WTC11 (cell line): ENCODE measurements around the gene SART1. TPM values are rescaled to one million over a fixed set of nuclear protein-coding genes. Genes with fewer than 3 reads are reported as not detected.

Experiments used
- ATAC-seq: fragments of 200-7000 bp; cut with Tn5 transposase; 2 replicates; pipeline ENCODE4 v1.10.0; 2021; ENCODE audit warnings: mild to moderate bottlenecking, moderate library complexity
- CTCF ChIA-PET: fragments of 300-600 bp; sonication (Branson Sonifier 250); formaldehyde crosslinking; loops from one replicate; lab custom pipeline; 2021; ENCODE audit warnings: antibody characterized with exemption; lab: Charles Lee
- POLR2A ChIA-PET: fragments of 350-600 bp; sonication (Branson Sonifier 250); formaldehyde crosslinking; loops from one replicate; lab custom pipeline; 2021; ENCODE audit warnings: antibody characterized with exemption; lab: Charles Lee
- DNase-seq: peaks from one replicate; pipeline ENCODE4 v3.0.0; 2021; ENCODE audit warnings: low spot score
- H3K27ac Mint-ChIP-seq: 2 replicates; pipeline ENCODE4 v1.8.0; 2021; ENCODE audit warnings: mixed read lengths
- H3K27me3 Mint-ChIP-seq: 2 replicates; pipeline ENCODE4 v1.8.0; 2021; ENCODE audit warnings: low read depth, mild to moderate bottlenecking, moderate library complexity, mixed read lengths
- H3K36me3 Mint-ChIP-seq: 2 replicates; pipeline ENCODE4 v1.8.0; 2021; ENCODE audit warnings: mixed read lengths
- H3K4me1 Mint-ChIP-seq: 2 replicates; pipeline ENCODE4 v1.8.0; 2022; ENCODE audit warnings: mixed read lengths
- H3K4me3 Mint-ChIP-seq: 2 replicates; pipeline ENCODE4 v1.8.0; 2021; ENCODE audit warnings: mild to moderate bottlenecking, moderate library complexity, mixed read lengths
- H3K9me3 Mint-ChIP-seq: 2 replicates; pipeline ENCODE4 v1.8.0; 2021; ENCODE audit warnings: mixed read lengths
- ATF2 ChIP-seq: sonication (generic); formaldehyde crosslinking; IDR thresholded peaks from 2 replicates; pipeline ENCODE4 v1.8.1; 2022; ENCODE audit warnings: low read depth, missing genetic modification reagents, borderline replicate concordance
- CDX4 ChIP-seq: fragments of 250-450 bp; sonication (Bioruptor Pico); IDR thresholded peaks from 2 replicates; pipeline ENCODE4 v1.9.0; 2021; ENCODE audit warnings: moderate library complexity, mild to moderate bottlenecking, inconsistent platforms, borderline replicate concordance
- GTF2I ChIP-seq: fragments of 250-450 bp; sonication (Bioruptor Pico); conservative IDR thresholded peaks from 2 replicates; pipeline ENCODE4 v1.4.0; 2021; ENCODE audit warnings: mild to moderate bottlenecking
- SP1 ChIP-seq: sonication (generic); formaldehyde crosslinking; conservative IDR thresholded peaks from 2 replicates; pipeline ENCODE4 v1.8.1; 2022; ENCODE audit warnings: missing genetic modification reagents
- TP53 ChIP-seq: sonication (generic); formaldehyde crosslinking; IDR thresholded peaks from 2 replicates; pipeline ENCODE4 v1.8.1; 2023; ENCODE audit warnings: mild to moderate bottlenecking, missing genetic modification reagents
- ZBTB21 ChIP-seq: sonication (generic); formaldehyde crosslinking; IDR thresholded peaks from 2 replicates; pipeline ENCODE4 v1.8.1; 2023; ENCODE audit warnings: mild to moderate bottlenecking, missing genetic modification reagents, borderline replicate concordance
- ZNF121 ChIP-seq: sonication (generic); formaldehyde crosslinking; IDR thresholded peaks from 2 replicates; pipeline ENCODE4 v1.8.0; 2023; ENCODE audit warnings: missing genetic modification reagents
- ZNF317 ChIP-seq: sonication (generic); formaldehyde crosslinking; IDR thresholded peaks from 2 replicates; pipeline ENCODE4 v1.8.1; 2023; ENCODE audit warnings: low read depth, mild to moderate bottlenecking, moderate library complexity, missing genetic modification reagents, borderline replicate concordance
- ZNF416 ChIP-seq: fragments of 250-450 bp; sonication (Bioruptor Pico); IDR thresholded peaks from 2 replicates; pipeline ENCODE4 v1.9.0; 2021; ENCODE audit warnings: mild to moderate bottlenecking, inconsistent platforms
- ZNF423 ChIP-seq: fragments of 250-450 bp; sonication (Bioruptor Pico); IDR thresholded peaks from 2 replicates; pipeline ENCODE4 v2.1.2; 2022; ENCODE audit warnings: mild to moderate bottlenecking, moderate library complexity
- total RNA-seq: library from RNA; stranded (reverse); gene quantifications from 3 replicates; pipeline ENCODE4 v1.2.3, GENCODE V29; 2021
- TF ChIP-seq, protein P1 (sequence below): fragments of 250-450 bp; sonication (Bioruptor Pico); IDR thresholded peaks from 2 replicates; pipeline ENCODE4 v1.9.0; 2021; ENCODE audit warnings: mild to moderate bottlenecking
- TF ChIP-seq, protein P2 (sequence below): sonication (generic); formaldehyde crosslinking; IDR thresholded peaks from 2 replicates; pipeline ENCODE4 v1.8.1; 2023; ENCODE audit warnings: mild to moderate bottlenecking, missing genetic modification reagents

The SART1 gene
- total RNA-seq, 1 experiment from 2014 or later, result 57.0 TPM

DNA sequence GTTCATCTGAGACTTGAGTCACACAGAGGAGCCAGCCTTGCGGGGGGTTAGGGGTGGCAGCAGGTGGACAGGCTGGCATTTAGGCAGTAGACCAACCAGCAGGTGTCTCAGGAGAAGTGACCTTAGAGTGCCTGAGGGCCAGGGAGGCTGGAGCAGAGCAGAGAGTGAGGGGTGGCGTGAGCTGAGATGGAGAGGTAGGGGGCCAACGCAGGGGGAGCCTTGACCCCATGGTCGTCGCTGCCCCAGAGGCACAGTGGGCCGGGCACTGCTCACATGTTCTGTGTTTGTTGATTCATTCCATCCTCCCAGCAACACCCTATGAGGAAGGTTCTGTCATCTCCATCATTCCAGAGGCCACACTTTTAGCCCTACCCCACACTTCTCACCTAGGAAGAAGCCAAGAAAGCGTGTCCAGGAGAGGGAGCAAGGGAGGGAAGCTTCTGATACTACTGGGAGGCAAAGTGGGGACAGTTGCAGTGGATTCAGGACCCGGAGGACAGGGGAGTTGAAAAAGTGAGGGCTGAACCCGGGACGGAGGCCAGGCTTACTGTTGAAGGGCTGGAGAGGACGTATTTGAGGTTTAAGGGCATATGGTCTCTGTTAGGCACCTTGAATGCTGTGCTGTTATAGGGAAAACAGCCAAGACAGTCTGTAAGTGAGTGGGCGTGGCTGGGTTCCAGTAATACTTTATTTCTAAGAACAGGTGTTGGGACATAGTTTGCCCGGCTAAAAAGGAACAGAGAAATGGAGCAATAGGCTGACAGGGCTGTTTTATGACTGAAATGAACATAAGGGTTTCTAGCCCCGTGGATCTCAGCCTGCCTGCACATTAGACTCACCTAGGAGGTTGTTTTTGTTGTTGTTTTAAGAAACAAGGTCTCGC lies 7.3 kb downstream of the SART1 start:
- ATAC-seq (no peak), DNase-seq (no peak)
- peaks cover 5% of the 10 kb centered on the region; the same call in 1 of the 2 replicates for H3K4me1 Mint-ChIP-seq
- no peak for TF ChIP-seq ZNF416
- TF ChIP-seq ZBTB21 (CRISPR knock-in tag), result no peak
- TF ChIP-seq, protein P1, sequence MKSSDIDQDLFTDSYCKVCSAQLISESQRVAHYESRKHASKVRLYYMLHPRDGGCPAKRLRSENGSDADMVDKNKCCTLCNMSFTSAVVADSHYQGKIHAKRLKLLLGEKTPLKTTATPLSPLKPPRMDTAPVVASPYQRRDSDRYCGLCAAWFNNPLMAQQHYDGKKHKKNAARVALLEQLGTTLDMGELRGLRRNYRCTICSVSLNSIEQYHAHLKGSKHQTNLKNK (CRISPR knock-in tag), result no peak
- TF ChIP-seq ZNF423, result no peak
- no peak for TF ChIP-seq ZNF317 (CRISPR knock-in tag)
- no peaks in the 10 kb centered on the region for H3K27me3 Mint-ChIP-seq
- no peak overlapping the region; the same call in 1 of the 2 replicates for H3K27ac Mint-ChIP-seq
- no peaks in the 10 kb centered on the region for H3K9me3 Mint-ChIP-seq
- CTCF ChIA-PET, result interaction anchor here (0.6 to 2.1 kb wide), 2 partner anchors 19 to 84 kb away, joined by 3 to 7 read pairs; no protein-coding TSS in a partner anchor
- H3K4me3 Mint-ChIP-seq, result no peak overlapping the region
- H3K36me3 Mint-ChIP-seq, result peaks cover 73% of the 10 kb centered on the region
- POLR2A ChIA-PET, result interaction anchor here (2.7 kb wide), 1 partner anchor 109 kb away, joined by 6 read pairs; no protein-coding TSS in a partner anchor

- no peaks in the 10 kb centered on the region for H3K9me3 Mint-ChIP-seq
- POLR2A ChIA-PET, result no interaction called here
- ATAC-seq, result no peak
These were observed 10.6 kb downstream of the SART1 start for GRCh38 chr11:65972116-65972515.

DNA sequence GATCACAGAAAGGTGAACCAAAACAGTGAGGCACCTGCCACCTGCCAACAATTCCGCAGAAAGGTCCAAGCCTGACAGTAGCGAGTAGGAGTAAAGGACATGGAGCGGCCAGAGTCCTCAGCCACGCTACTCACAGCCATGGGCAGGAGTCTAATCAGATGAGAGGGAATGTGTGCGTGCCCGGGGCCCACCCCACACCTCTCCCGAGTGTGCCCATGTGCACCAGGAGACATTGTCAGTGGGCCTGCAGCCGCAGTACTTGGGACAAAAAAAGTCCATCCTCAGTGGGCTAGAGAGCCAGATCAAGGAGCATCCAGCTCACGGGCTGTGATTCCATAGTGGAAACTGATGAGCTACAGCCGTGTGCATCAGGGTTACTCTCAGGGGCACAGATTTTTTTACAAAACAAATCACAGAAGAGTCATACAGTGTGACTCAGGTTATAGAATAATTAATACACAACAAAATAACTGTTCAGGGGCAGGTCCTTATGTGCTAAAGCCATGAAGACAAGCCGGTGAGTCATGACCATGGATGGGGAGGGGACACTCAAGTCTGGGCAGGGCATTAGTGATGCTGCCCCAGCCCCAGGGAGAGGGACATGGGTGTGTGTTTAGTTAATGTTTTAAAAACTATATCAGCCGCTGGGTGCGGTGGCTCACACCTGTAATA lies 12.0 kb downstream of the SART1 start:
- no peak for ATAC-seq
- TF ChIP-seq, protein P2, sequence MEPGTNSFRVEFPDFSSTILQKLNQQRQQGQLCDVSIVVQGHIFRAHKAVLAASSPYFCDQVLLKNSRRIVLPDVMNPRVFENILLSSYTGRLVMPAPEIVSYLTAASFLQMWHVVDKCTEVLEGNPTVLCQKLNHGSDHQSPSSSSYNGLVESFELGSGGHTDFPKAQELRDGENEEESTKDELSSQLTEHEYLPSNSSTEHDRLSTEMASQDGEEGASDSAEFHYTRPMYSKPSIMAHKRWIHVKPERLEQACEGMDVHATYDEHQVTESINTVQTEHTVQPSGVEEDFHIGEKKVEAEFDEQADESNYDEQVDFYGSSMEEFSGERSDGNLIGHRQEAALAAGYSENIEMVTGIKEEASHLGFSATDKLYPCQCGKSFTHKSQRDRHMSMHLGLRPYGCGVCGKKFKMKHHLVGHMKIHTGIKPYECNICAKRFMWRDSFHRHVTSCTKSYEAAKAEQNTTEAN (CRISPR knock-in tag), result no peak
- TF ChIP-seq ZNF317 (CRISPR knock-in tag) (no peak), ATF2 (no peak), CDX4 (CRISPR knock-in tag) (no peak)
- TF ChIP-seq, all 79 proteins: peak for 0
- no peaks in the 10 kb centered on the region for H3K9me3 Mint-ChIP-seq
- no peak overlapping the region for H3K4me3 Mint-ChIP-seq
- no peak overlapping the region for H3K27ac Mint-ChIP-seq
- no peaks in the 10 kb centered on the region for H3K27me3 Mint-ChIP-seq
- H3K4me1 Mint-ChIP-seq, result peaks cover 5% of the 10 kb centered on the region; the same call in 1 of the 2 replicates
- H3K36me3 Mint-ChIP-seq, result peaks cover 54% of the 10 kb centered on the region
- ChIA-PET POLR2A (no interaction called here), CTCF (interaction anchor here (0.8 kb wide), 1 partner anchor 72 kb away, joined by 3 read pairs; no protein-coding TSS in a partner anchor)
- DNase-seq, result no peak

More at GRCh38 chr11:65972116-65972515, 10.6 kb downstream of the SART1 start:
- H3K36me3 Mint-ChIP-seq, result peaks cover 59% of the 10 kb centered on the region
- TF ChIP-seq, protein P1 (CRISPR knock-in tag), result no peak
- TF ChIP-seq ZNF121 (CRISPR knock-in tag) (no peak), TP53 (CRISPR knock-in tag) (no peak), SP1 (no peak), GTF2I (no peak)
- TF ChIP-seq, all 79 proteins: peak for 0
- Mint-ChIP-seq H3K4me1 (peaks cover 5% of the 10 kb centered on the region; the same call in 1 of the 2 replicates), H3K27ac (peak overlapping the region; percentile 48; the same call in 1 of the 2 replicates), H3K4me3 (no peak overlapping the region), H3K27me3 (no peaks in the 10 kb centered on the region)
- DNase-seq, result no peak
- CTCF ChIA-PET, result interaction anchor here (0.7 kb wide), 1 partner anchor 295 kb away, joined by 3 read pairs; no protein-coding TSS in a partner anchor
